Trophoblast cell (in vitro differentiated cells and primary cell): ENCODE results near the gene COL4A2.
A peak's percentile ranks its signal among the peaks of the same experiment; 100 is the strongest.

Source experiments
- DNase-seq, 2 donors: peaks; one replicate each; pipeline ENCODE4 v3.0.0-alpha.2; 2016
- H2AFZ ChIP-seq: 2 replicates; pipeline ENCODE4 v1.6.1; 2013; ENCODE audit warnings: low read length, moderate library complexity, mild to moderate bottlenecking; ENCODE audit not compliant: insufficient read depth, poor library complexity
- H2AK5ac ChIP-seq: 2 replicates; pipeline ENCODE4 v1.6.1; 2013; ENCODE audit warnings: mild to moderate bottlenecking, low read length
- H2BK120ac ChIP-seq: 2 replicates; pipeline ENCODE4 v1.6.1; 2013; ENCODE audit warnings: low read length, mild to moderate bottlenecking, moderate library complexity; ENCODE audit not compliant: insufficient read depth, poor library complexity
- H2BK12ac ChIP-seq: 2 replicates; pipeline ENCODE4 v1.6.1; 2013; ENCODE audit warnings: mild to moderate bottlenecking, low read length, moderate library complexity
- H2BK5ac ChIP-seq: 2 replicates; pipeline ENCODE4 v1.6.1; 2013; ENCODE audit warnings: low read length, low read depth, moderate library complexity, mild to moderate bottlenecking; ENCODE audit not compliant: poor library complexity
- H3K14ac ChIP-seq: 2 replicates; pipeline ENCODE4 v1.6.1; 2013; ENCODE audit warnings: mild to moderate bottlenecking, low read length
- H3K18ac ChIP-seq: 2 replicates; pipeline ENCODE4 v1.6.1; 2013; ENCODE audit warnings: mild to moderate bottlenecking, low read length
- H3K23ac ChIP-seq: 2 replicates; pipeline ENCODE4 v1.6.1; 2013; ENCODE audit warnings: low read length
- H3K27ac ChIP-seq: 2 replicates; pipeline ENCODE4 v1.5.1; 2013; ENCODE audit warnings: low read depth, mild to moderate bottlenecking, inconsistent platforms, low read length, moderate library complexity
- H3K27me3 ChIP-seq: 2 replicates; pipeline ENCODE4 v1.6.1; 2013; ENCODE audit warnings: inconsistent platforms, mild to moderate bottlenecking, low read length, moderate library complexity; ENCODE audit not compliant: insufficient read depth
- H3K36me3 ChIP-seq, 2 experiments: 1 replicate in 1 of 2; 2 replicates in 1 of 2; pipeline ENCODE4 v1.6.1; 2013; ENCODE audit warnings: low read length in 2 of 2, mild to moderate bottlenecking in 2 of 2, moderate library complexity in 1 of 2; ENCODE audit not compliant: insufficient read depth in 2 of 2, control insufficient read depth in 1 of 2
- H3K4ac ChIP-seq: 2 replicates; pipeline ENCODE4 v1.6.1; 2013; ENCODE audit warnings: low read depth, mild to moderate bottlenecking, low read length, moderate library complexity
- H3K4me1 ChIP-seq, 2 experiments: 1 replicate in 1 of 2; 2 replicates in 1 of 2; pipeline ENCODE4 v1.6.1; 2013; ENCODE audit warnings: low read length in 2 of 2, mild to moderate bottlenecking in 2 of 2, moderate library complexity in 1 of 2; ENCODE audit not compliant: insufficient read depth in 2 of 2, control insufficient read depth in 1 of 2
- H3K4me2 ChIP-seq: 2 replicates; pipeline ENCODE4 v1.6.1; 2013; ENCODE audit warnings: inconsistent platforms, mild to moderate bottlenecking, low read length, moderate library complexity
- H3K4me3 ChIP-seq: 2 replicates; pipeline ENCODE4 v1.5.1; 2013; ENCODE audit warnings: mild to moderate bottlenecking, low read depth, low read length, inconsistent platforms
- H3K79me1 ChIP-seq: one replicate; pipeline ENCODE4 v1.6.1; 2013; ENCODE audit warnings: low read length
- H3K79me2 ChIP-seq: 2 replicates; pipeline ENCODE4 v1.6.1; 2013; ENCODE audit warnings: low read length, mild to moderate bottlenecking; ENCODE audit not compliant: control insufficient read depth, insufficient read depth, poor library complexity
- H3K9ac ChIP-seq: 2 replicates; pipeline ENCODE4 v1.6.1; 2013; ENCODE audit warnings: mild to moderate bottlenecking, low read length
- H3K9me3 ChIP-seq: 2 replicates; pipeline ENCODE4 v1.6.1; 2013; ENCODE audit warnings: low read depth, mild to moderate bottlenecking, control low read depth, inconsistent platforms, low read length; ENCODE audit not compliant: insufficient read depth
- H4K12ac ChIP-seq: 2 replicates; pipeline ENCODE4 v1.6.1; 2013; ENCODE audit warnings: low read depth, mild to moderate bottlenecking, low read length, moderate library complexity
- H4K8ac ChIP-seq: 2 replicates; pipeline ENCODE4 v1.6.1; 2013; ENCODE audit warnings: low read depth, mild to moderate bottlenecking, low read length, moderate library complexity
- H4K91ac ChIP-seq: one replicate; pipeline ENCODE4 v1.6.1; 2013; ENCODE audit warnings: low read depth, mild to moderate bottlenecking, low read length, moderate library complexity
- WGBS: extraction: QIAGEN DNeasy Blood & Tissue Kit; methylation state at CpG from one replicate; pipeline ENCODE4 v1.1.7; 2013; ENCODE audit warnings: missing lambda C conversion rate; ENCODE audit not compliant: insufficient read length, insufficient coverage; ENCODE audit errors: extremely low coverage; 5-methylcytosine and 5-hydroxymethylcytosine counted together

The COL4A2 gene

GRCh38 chr13:110290826-110291225, 16.3 kb upstream of the COL4A2 start:
- Histone ChIP-seq H4K12ac (no peak overlapping the region), H2AK5ac (no peak overlapping the region), H3K36me3 (peaks cover 21 to 42% of the 10 kb centered on the region in 2 experiments), H3K79me1 (no peaks in the 10 kb centered on the region), H2AFZ (no peak overlapping the region), H3K27ac (no peak overlapping the region), H3K14ac (no peak overlapping the region), H3K27me3 (no peaks in the 10 kb centered on the region), H3K4ac (no peak overlapping the region), H4K91ac (no peak overlapping the region), H3K9ac (no peak overlapping the region), H3K23ac (no peak overlapping the region), H3K9me3 (no peaks in the 10 kb centered on the region), H3K79me2 (no peaks in the 10 kb centered on the region), H2BK5ac (no peak overlapping the region), H3K4me1 (peaks cover 4 to 9% of the 10 kb centered on the region in 2 experiments), H3K4me3 (no peak overlapping the region), H3K18ac (no peak overlapping the region), H2BK12ac (no peak overlapping the region), H2BK120ac (no peak overlapping the region), H4K8ac (no peak overlapping the region), H3K4me2 (no peak overlapping the region)
- DNase-seq: no peak
- WGBS: no CpG with 5 or more reads among the region's 15 CpGs

GRCh38 chr13:110291286-110291685, 15.8 kb upstream of the COL4A2 start:
- Histone ChIP-seq H3K9me3 (no peaks in the 10 kb centered on the region), H3K18ac (peak overlapping the region; percentile 15), H3K4me2 (no peak overlapping the region), H3K4me1 (peaks cover 4 to 9% of the 10 kb centered on the region in 2 experiments), H2AFZ (no peak overlapping the region), H2BK12ac (no peak overlapping the region), H4K12ac (no peak overlapping the region), H3K4ac (no peak overlapping the region), H3K27me3 (no peaks in the 10 kb centered on the region), H3K79me2 (no peaks in the 10 kb centered on the region), H4K91ac (no peak overlapping the region), H3K4me3 (no peak overlapping the region), H2BK5ac (no peak overlapping the region), H4K8ac (no peak overlapping the region), H3K23ac (no peak overlapping the region), H2AK5ac (no peak overlapping the region), H3K36me3 (peaks cover 17 to 39% of the 10 kb centered on the region in 2 experiments), H3K27ac (no peak overlapping the region), H3K14ac (no peak overlapping the region), H3K9ac (no peak overlapping the region), H3K79me1 (no peaks in the 10 kb centered on the region), H2BK120ac (no peak overlapping the region)
- no peak for DNase-seq
- WGBS: no CpG with 5 or more reads among the region's 9 CpGs

- no peak overlapping the region for H3K9ac ChIP-seq
- no peak overlapping the region for H2AFZ ChIP-seq
- no peak overlapping the region for H2BK120ac ChIP-seq
- no peaks in the 10 kb centered on the region for H3K27me3 ChIP-seq
- no peaks in the 10 kb centered on the region for H3K79me2 ChIP-seq
- peaks cover 14 to 26% of the 10 kb centered on the region in 2 experiments for H3K36me3 ChIP-seq
- no peak overlapping the region for H2BK12ac ChIP-seq
- H3K9me3 ChIP-seq: no peaks in the 10 kb centered on the region
- no peak overlapping the region for H3K27ac ChIP-seq
- H4K8ac ChIP-seq: no peak overlapping the region
- no peak overlapping the region for H4K91ac ChIP-seq
- H3K23ac ChIP-seq: no peak overlapping the region
- no peaks in the 10 kb centered on the region for H3K4me1 ChIP-seq
- no peak overlapping the region for H3K4me2 ChIP-seq
- no peak overlapping the region for H3K14ac ChIP-seq
- H4K12ac ChIP-seq: no peak overlapping the region
- no peak for DNase-seq
- no peak overlapping the region for H3K18ac ChIP-seq
- no CpG with 5 or more reads among the region's 7 CpGs for WGBS
- no peaks in the 10 kb centered on the region for H3K79me1 ChIP-seq
- H3K4me3 ChIP-seq: no peak overlapping the region
- no peak overlapping the region for H2AK5ac ChIP-seq
- no peak overlapping the region for H2BK5ac ChIP-seq
- H3K4ac ChIP-seq: no peak overlapping the region
These were observed 14.0 kb upstream of the COL4A2 start for GRCh38 chr13:110293037-110293436.

DNA sequence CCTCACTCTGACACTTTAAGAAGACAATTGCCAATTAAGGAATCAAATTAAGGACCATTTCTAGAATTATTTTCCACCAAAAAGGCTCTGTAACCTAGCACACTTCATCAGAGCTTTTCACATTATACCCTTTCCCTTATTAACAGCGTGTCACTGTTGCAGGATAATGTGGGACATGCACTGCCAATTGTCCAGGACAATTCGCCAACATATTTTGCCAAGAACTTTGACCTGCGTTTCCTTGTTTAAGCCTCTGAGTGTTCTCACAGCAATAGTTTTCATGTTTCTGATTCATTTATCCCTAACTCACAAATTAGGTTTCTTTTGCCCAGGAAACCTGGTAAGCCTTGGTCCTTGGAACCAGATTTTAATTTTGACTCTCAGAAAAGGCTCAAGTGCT, 13.4 kb upstream of the COL4A2 start:
- Histone ChIP-seq H2BK12ac (no peak overlapping the region), H3K9me3 (no peaks in the 10 kb centered on the region), H3K27ac (no peak overlapping the region), H3K79me2 (no peaks in the 10 kb centered on the region), H3K79me1 (no peaks in the 10 kb centered on the region), H3K23ac (no peak overlapping the region), H2AK5ac (no peak overlapping the region), H3K18ac (no peak overlapping the region), H4K8ac (no peak overlapping the region), H3K4me3 (no peak overlapping the region), H4K12ac (no peak overlapping the region), H3K14ac (no peak overlapping the region), H2AFZ (no peak overlapping the region), H3K4me2 (no peak overlapping the region), H3K27me3 (no peaks in the 10 kb centered on the region), H2BK5ac (no peak overlapping the region), H3K4ac (no peak overlapping the region), H2BK120ac (no peak overlapping the region), H4K91ac (no peak overlapping the region), H3K4me1 (no peaks in the 10 kb centered on the region), H3K9ac (no peak overlapping the region), H3K36me3 (peaks cover 16 to 26% of the 10 kb centered on the region in 2 experiments)
- no CpG with 5 or more reads among the region's 3 CpGs for WGBS
- no peak for DNase-seq
